Hematopoietic multipotent progenitor cell treated with erythropoietin and hydrocortisone succinate and interleukin-3 and kit ligand, for 4 days (in vitro differentiated cells): ENCODE results near the gene CLN5.
A peak's percentile ranks its signal among the peaks of the same experiment; 100 is the strongest.
"Not testable (repeated sequence)": the region's sequence is repeated elsewhere in the genome, so short reads cannot be mapped to it uniquely, and the experiment has no call there.

ENCODE experiments used
- DNase-seq: peaks from one replicate; pipeline ENCODE4 v3.0.0-alpha.2; 2015

Gene CLN5

DNA sequence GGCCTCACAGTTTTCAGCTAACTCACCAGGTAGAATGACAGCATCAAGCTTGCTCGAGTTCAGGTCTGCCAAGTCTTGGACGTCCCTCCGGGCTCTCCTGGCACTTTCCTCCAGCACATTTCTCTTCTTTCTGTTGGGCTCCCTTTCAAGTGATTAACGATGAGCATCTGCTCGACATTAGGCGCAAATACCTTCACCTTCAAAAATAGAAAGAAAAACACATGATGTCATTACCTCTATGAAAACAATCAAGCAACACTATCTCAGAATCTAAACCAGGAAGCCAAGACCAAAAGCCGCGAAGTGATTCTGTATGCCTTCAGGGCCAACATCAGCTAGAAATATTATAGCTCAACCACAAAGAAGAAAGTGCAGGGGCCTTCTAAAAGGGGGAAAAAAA is 15.4 kb upstream of the CLN5 start:
- DNase-seq, result peak; percentile 24

DNA sequence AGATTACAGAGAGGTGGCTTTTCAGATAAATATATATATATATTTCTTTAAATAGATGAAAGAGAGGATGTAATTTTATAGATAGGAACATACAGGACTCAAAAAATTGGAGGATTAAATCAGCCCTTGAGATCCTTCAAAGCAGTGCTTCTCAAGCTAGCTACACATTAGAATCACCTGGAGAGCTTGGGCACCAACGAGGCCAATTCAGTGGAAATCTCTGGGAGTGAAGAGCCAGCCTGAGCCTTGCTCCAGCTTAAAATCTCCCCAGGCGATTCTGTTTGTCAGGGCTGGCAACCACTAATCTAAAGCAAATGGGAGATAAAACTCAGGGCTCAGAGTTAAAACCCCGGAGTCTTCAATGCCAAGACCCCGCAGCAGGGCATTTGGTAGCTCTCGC is 15.0 kb upstream of the CLN5 start:
- no peak for DNase-seq

DNA sequence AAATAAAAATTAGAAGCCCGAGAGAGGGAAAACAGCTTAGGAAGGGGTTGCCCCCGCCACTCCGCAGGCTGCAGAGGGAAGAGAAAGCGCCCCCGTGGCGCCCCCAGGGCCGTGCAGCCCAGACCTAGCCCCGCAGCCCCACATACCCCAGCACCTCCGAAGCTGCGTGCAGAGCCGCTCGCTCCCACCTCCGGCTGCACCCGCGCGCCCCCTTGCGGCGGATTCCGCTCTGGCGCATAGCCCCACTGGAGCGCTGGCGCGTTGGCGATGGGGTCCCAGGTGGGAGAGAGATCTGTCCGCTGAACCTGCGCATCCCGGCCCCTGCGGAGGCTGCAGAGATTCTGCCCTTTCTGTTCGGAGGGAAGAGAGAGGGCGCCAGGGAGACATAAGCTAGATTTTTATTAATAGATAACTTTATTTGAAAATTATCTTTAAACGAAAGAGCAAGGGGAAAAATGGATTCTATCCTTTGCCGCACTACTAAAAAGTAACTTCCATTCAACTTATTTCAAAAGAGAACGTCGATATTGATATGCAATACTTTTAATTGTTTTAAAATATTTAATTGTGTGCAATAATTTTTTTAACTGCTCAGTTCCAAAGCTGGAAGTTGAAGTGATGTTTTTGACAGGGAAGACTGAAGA is 11.7 kb upstream of the CLN5 start:
- peak; percentile 85 for DNase-seq

- DNase-seq, result no peak
These were observed 9.8 kb upstream of the CLN5 start for GRCh38 chr13:76982061-76982460.

GRCh38 chr13:76983676-76984075 is 8.2 kb upstream of the CLN5 start:
- no peak for DNase-seq

DNA sequence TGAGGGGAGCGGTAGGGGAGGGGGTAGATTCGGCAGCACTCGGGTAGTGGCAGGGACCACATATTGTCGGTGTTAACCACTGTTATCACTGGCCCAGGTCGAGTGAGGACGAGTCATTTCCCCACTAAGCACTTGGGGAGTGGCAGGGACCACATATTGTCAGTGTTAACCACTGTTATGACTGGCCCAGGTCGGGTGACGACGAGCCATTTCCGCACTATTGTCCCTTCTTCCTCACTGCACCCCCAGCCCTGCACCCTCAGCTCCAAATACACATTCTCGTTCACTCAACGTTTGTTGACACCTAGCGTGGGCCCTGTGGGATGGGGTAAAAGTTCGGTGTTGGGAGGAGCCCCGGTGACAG is 467 bp upstream of the CLN5 start:
- DNase-seq, result peak; percentile 35

GRCh38 chr13:76992548-76993001 is 694 bp downstream of the CLN5 start:
- DNase-seq, result peak; percentile 49

GRCh38 chr13:76993021-76993420 is 1.1 kb downstream of the CLN5 start:
- no peak for DNase-seq

- no peak for DNase-seq
These were observed 1.6 kb downstream of the CLN5 start for GRCh38 chr13:76993473-76993872.

GRCh38 chr13:76994281-76994680 is 2.4 kb downstream of the CLN5 start:
- DNase-seq, result no peak

- no peak for DNase-seq
These were observed 8.6 kb downstream of the CLN5 start for GRCh38 chr13:77000475-77000874.

- no peak for DNase-seq
These were observed 9.7 kb downstream of the CLN5 start for GRCh38 chr13:77001540-77001939.

GRCh38 chr13:77001963-77002587 is 10.2 kb downstream of the CLN5 start:
- DNase-seq, result no peak

- peak; percentile 50 for DNase-seq
These were observed 10.8 kb downstream of the CLN5 start for GRCh38 chr13:77002590-77003190.

DNA sequence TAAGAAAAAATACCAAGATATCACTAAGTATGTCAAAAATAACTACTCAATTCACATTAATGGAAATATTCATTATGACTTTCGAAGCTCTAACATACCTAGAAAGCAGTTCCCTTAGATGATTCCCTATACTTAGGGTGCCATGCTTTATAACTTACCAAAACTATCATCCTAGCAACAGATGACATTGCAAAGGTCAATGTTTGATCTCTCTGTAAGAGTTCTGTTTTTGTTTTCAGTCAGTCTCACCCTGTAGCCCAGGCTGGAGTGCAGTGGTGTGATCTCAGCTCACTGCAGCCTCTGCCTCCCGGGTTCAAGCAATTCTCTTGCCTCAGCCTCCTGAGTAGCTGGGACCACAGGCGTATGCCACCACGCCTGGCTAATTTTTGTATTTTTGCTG is 16.5 kb downstream of the CLN5 start:
- not testable (repeated sequence) for DNase-seq

GRCh38 chr13:77009011-77009410 is 17.1 kb downstream of the CLN5 start:
- no peak for DNase-seq

DNA sequence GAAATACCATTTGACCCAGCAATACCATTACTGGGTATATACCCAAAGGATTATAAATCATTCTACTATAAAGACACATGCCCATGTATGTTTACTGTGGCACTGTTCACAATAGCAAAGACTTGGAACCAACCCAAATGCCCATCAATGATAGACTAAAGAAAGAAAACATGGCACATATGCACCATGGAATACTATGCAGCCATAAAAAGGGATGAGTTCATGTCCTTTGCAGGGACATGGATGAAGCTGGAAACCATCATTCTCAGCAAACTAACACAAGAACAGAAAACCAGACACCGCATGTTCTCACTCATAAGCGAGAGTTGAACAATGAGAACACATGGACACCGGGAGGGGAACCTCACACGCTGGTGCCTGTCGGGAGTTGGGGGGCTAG is 17.8 kb downstream of the CLN5 start:
- not testable (repeated sequence) for DNase-seq

DNA sequence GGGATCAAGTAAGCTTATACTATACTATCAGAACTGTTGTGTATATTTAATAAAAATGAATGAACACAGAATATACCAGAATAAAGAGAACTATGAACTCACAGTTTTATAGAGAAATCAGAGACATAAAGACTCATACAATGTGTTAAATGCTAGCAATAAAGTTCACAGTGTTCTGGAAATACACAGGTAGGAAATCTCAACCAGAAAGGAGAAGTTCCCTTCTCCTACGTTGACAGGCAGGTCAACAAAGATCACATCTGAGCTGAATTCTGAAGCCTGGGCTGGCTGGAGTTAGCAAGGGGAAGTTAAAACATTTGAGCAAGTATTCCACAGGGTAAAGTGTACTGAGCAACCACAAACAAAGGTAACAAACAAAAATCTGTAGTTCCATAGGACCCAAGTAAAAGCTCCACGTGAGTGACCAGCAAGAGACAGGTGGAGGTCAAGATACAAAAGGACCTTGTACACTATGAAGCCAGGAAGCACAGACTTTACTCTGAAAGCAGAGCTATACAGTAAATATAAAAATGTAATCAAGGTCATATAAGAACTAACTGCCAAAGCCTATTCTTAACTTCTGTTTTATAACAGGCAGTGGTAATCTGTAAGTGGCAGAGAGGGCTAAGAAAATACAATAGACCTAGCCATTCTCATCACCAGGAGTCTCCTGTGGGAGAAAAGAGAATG is 22.1 kb downstream of the CLN5 start:
- no peak for DNase-seq

- DNase-seq, result no peak
These were observed 23.2 kb downstream of the CLN5 start for GRCh38 chr13:77014906-77015685.

DNA sequence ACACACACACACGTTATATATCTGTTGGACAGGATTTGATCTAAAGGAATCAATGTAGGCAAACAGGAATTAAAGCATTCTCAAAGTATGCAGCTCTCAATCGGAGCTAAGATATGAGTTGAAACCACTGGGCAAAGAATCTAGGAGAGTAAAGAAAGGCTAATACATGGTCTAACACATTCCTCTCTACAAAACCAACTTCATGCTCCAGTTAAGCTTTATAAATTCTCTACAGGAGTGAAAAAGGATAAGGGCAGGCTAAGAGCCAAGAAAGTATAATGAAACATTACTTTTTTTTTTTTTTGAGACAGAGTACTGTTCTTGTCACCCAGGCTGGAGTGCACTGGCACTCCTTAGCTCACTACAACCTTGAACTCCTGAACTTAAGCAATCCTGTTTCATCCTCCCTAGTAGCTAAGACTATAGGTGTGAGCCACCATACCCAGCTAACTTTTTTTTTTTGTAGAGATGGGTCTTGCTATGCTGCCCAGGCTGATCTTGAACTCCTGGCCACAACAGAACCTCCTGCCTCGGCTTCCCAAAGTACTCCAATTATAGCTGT is 24.5 kb downstream of the CLN5 start:
- DNase-seq, result no peak

- DNase-seq, result no peak
These were observed 25.2 kb downstream of the CLN5 start for GRCh38 chr13:77016888-77017623.

- no peak for DNase-seq
These were observed 27.9 kb downstream of the CLN5 start for GRCh38 chr13:77019756-77020155.
